DND-41 (cell line): ENCODE measurements around the gene YWHAE.

Experiments used
- ATAC-seq: fragments of 200-7000 bp; cut with Tn5 transposase; 3 replicates; pipeline ENCODE4 v1.9.1; 2021; ENCODE audit warnings: low read depth; ENCODE audit not compliant: insufficient read depth
- DNase-seq: peaks from one replicate; pipeline ENCODE4 v3.0.0-alpha.2; 2020
- H2AFZ ChIP-seq: 2 replicates; pipeline ENCODE4 v1.6.0; 2012; ENCODE audit warnings: low read depth, low read length
- H3K27ac ChIP-seq: 2 replicates; pipeline ENCODE4 v1.5.1; 2012; ENCODE audit warnings: low read length, inconsistent platforms
- H3K27me3 ChIP-seq: fragments of 200-600 bp; sonication (generic); 2 replicates; pipeline ENCODE4 v1.6.0; 2012; ENCODE audit warnings: low read length, mild to moderate bottlenecking, inconsistent platforms; ENCODE audit not compliant: insufficient read depth, poor library complexity
- H3K36me3 ChIP-seq: 2 replicates; pipeline ENCODE4 v1.5.1; 2012; ENCODE audit warnings: low read length, inconsistent platforms; ENCODE audit not compliant: insufficient read depth
- H3K4me1 ChIP-seq: 2 replicates; pipeline ENCODE4 v1.5.1; 2012; ENCODE audit warnings: mild to moderate bottlenecking, low read length; ENCODE audit not compliant: insufficient read depth
- H3K4me2 ChIP-seq: 2 replicates; pipeline ENCODE4 v1.6.0; 2012; ENCODE audit warnings: mild to moderate bottlenecking, moderate library complexity, low read length, inconsistent platforms; ENCODE audit not compliant: insufficient read depth
- H3K4me3 ChIP-seq, 2 experiments: fragments of 200-600 bp in 1 of 2; shearing (Covaris generic) in 1 of 2; 2 replicates each; pipeline ENCODE4 v1.5.1; 2012 to 2016; ENCODE audit warnings: inconsistent platforms in 2 of 2, low read length in 2 of 2, mild to moderate bottlenecking in 2 of 2, low read depth in 1 of 2, moderate library complexity in 1 of 2
- H3K79me2 ChIP-seq: 2 replicates; pipeline ENCODE4 v1.6.0; 2012; ENCODE audit warnings: low read length, inconsistent platforms; ENCODE audit not compliant: insufficient read depth
- H3K9ac ChIP-seq: 2 replicates; pipeline ENCODE4 v1.6.0; 2012; ENCODE audit warnings: low read depth, mild to moderate bottlenecking, inconsistent platforms, low read length, moderate library complexity
- H3K9me3 ChIP-seq: 2 replicates; pipeline ENCODE4 v1.5.1; 2012; ENCODE audit warnings: low read length, moderate library complexity, mild to moderate bottlenecking, inconsistent platforms; ENCODE audit not compliant: insufficient read depth, severe bottlenecking
- H4K20me1 ChIP-seq: 2 replicates; pipeline ENCODE4 v1.6.0; 2012; ENCODE audit warnings: low read length; ENCODE audit not compliant: insufficient read depth
- CTCF ChIP-seq: IDR thresholded peaks from 2 replicates; pipeline ENCODE4 v1.5.1; 2012; ENCODE audit warnings: borderline replicate concordance, low read length, moderate library complexity, mild to moderate bottlenecking; ENCODE audit not compliant: poor library complexity, severe bottlenecking; ENCODE audit errors: extremely low read depth
- EZH2 ChIP-seq: IDR thresholded peaks from 3 replicates; pipeline ENCODE4 v1.6.1; 2012; ENCODE audit warnings: borderline replicate concordance, low read depth, mild to moderate bottlenecking, moderate library complexity, low read length, inconsistent platforms; ENCODE audit not compliant: severe bottlenecking

The YWHAE gene

GRCh38 chr17:1368588-1368987 is 31.4 kb downstream of the YWHAE start:
- ATAC-seq: no peak
- H2AFZ ChIP-seq: no peak overlapping the region

GRCh38 chr17:1367351-1367745 is 32.7 kb downstream of the YWHAE start:
- Histone ChIP-seq H4K20me1 (peaks cover 96% of the 10 kb centered on the region), H3K27ac (no peak overlapping the region), H3K4me1 (peaks cover 7% of the 10 kb centered on the region; the same call in 1 of the 2 replicates)

More at GRCh38 chr17:1368588-1368987, 31.4 kb downstream of the YWHAE start:
- Histone ChIP-seq H3K4me1 (peaks cover 7% of the 10 kb centered on the region; the same call in 1 of the 2 replicates), H3K27me3 (no peaks in the 10 kb centered on the region), H3K4me2 (no peak overlapping the region), H4K20me1 (peaks cover 96% of the 10 kb centered on the region), H3K9me3 (no peaks in the 10 kb centered on the region), H3K9ac (no peak overlapping the region), H3K36me3 (peaks cover 52% of the 10 kb centered on the region), H3K27ac (no peak overlapping the region), H3K4me3 (no peak overlapping the region), H3K79me2 (peaks cover 100% of the 10 kb centered on the region)
- TF ChIP-seq CTCF (no peak), EZH2 (no peak)
- DNase-seq: no peak

GRCh38 chr17:1366234-1366633 is 33.8 kb downstream of the YWHAE start:
- DNase-seq: no peak

More at GRCh38 chr17:1367351-1367745, 32.7 kb downstream of the YWHAE start:
- Histone ChIP-seq H3K36me3 (peaks cover 52% of the 10 kb centered on the region), H3K9me3 (no peaks in the 10 kb centered on the region), H3K27me3 (no peaks in the 10 kb centered on the region), H3K4me3 (no peak overlapping the region), H2AFZ (no peak overlapping the region), H3K9ac (no peak overlapping the region), H3K79me2 (peaks cover 100% of the 10 kb centered on the region), H3K4me2 (no peak overlapping the region)
- no peak for ATAC-seq
- DNase-seq: no peak
- no peak for TF ChIP-seq EZH2
- no peak for TF ChIP-seq CTCF

More at GRCh38 chr17:1366234-1366633, 33.8 kb downstream of the YWHAE start:
- peaks cover 52% of the 10 kb centered on the region for H3K36me3 ChIP-seq
- no peak overlapping the region for H3K9ac ChIP-seq
- H3K27ac ChIP-seq: no peak overlapping the region
- peaks cover 7% of the 10 kb centered on the region; the same call in 1 of the 2 replicates for H3K4me1 ChIP-seq
- no peaks in the 10 kb centered on the region for H3K27me3 ChIP-seq
- no peak for ATAC-seq
- TF ChIP-seq EZH2 (no peak), CTCF (no peak)
- H2AFZ ChIP-seq: no peak overlapping the region
- no peak overlapping the region for H3K4me2 ChIP-seq
- H3K4me3 ChIP-seq: no peak overlapping the region
- H4K20me1 ChIP-seq: peaks cover 93% of the 10 kb centered on the region
- H3K9me3 ChIP-seq: no peaks in the 10 kb centered on the region
- H3K79me2 ChIP-seq: peaks cover 100% of the 10 kb centered on the region
